ENCODE results near the gene KRT23. TPM values are rescaled to one million over a fixed set of nuclear protein-coding genes. Genes with fewer than 3 reads are reported as not detected.

KRT23 gene
- total RNA-seq, 1 experiment from 2014 or later, result 19.0 TPM

GRCh38 chr17:40961591-40961990 is 24.1 kb upstream of the KRT23 start:
- Histone ChIP-seq H3K4me3 (replicated peaks in 1 of 2; ENCODE audit: low read depth in 1 of 2, low read length in 2 of 2) (no peak overlapping the region), H3K27me3 (ENCODE audit: insufficient read depth, low read length) (no peaks in the 10 kb centered on the region), H3K79me2 (ENCODE audit: insufficient read depth, low read length) (no peaks in the 10 kb centered on the region), H3K9me3 (ENCODE audit: control insufficient read depth in 1 of 2, insufficient read depth in 1 of 2, low read depth in 1 of 2, low read length in 2 of 2) (peaks cover 0 to 25% of the 10 kb centered on the region in 2 experiments; a peak in 1 of 4 replicates), H3K27ac (ENCODE audit: low read depth, low read length) (no peak overlapping the region), H3K36me3 (ENCODE audit: control insufficient read depth in 1 of 2, insufficient read depth in 2 of 2, low read length in 2 of 2) (peaks cover 0 to 38% of the 10 kb centered on the region in 2 experiments; a peak in 2 of 4 replicates), H3K9me2 (ENCODE audit: insufficient read depth) (no peaks in the 10 kb centered on the region), H3K9ac (ENCODE audit: low read length) (no peak overlapping the region), H4K20me1 (ENCODE audit: insufficient read depth) (no peaks in the 10 kb centered on the region), H3K4me1 (ENCODE audit: control insufficient read depth in 1 of 2, insufficient read depth in 2 of 2, low read length in 2 of 2) (peaks cover 37 to 39% of the 10 kb centered on the region in 2 experiments), H3K4me2 (ENCODE audit: low read length) (no peak overlapping the region), H2AFZ (ENCODE audit: low read depth, low read length, poor library complexity, severe bottlenecking) (no peak overlapping the region)
- ATAC-seq (no peak), DNase-seq (ENCODE audit: low read depth, low spot score) (no peak)
- TF ChIP-seq, protein P1, sequence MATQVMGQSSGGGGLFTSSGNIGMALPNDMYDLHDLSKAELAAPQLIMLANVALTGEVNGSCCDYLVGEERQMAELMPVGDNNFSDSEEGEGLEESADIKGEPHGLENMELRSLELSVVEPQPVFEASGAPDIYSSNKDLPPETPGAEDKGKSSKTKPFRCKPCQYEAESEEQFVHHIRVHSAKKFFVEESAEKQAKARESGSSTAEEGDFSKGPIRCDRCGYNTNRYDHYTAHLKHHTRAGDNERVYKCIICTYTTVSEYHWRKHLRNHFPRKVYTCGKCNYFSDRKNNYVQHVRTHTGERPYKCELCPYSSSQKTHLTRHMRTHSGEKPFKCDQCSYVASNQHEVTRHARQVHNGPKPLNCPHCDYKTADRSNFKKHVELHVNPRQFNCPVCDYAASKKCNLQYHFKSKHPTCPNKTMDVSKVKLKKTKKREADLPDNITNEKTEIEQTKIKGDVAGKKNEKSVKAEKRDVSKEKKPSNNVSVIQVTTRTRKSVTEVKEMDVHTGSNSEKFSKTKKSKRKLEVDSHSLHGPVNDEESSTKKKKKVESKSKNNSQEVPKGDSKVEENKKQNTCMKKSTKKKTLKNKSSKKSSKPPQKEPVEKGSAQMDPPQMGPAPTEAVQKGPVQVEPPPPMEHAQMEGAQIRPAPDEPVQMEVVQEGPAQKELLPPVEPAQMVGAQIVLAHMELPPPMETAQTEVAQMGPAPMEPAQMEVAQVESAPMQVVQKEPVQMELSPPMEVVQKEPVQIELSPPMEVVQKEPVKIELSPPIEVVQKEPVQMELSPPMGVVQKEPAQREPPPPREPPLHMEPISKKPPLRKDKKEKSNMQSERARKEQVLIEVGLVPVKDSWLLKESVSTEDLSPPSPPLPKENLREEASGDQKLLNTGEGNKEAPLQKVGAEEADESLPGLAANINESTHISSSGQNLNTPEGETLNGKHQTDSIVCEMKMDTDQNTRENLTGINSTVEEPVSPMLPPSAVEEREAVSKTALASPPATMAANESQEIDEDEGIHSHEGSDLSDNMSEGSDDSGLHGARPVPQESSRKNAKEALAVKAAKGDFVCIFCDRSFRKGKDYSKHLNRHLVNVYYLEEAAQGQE (IDR thresholded peaks at IDR 0.05; ENCODE audit: low read depth), result no peak
- TF ChIP-seq ZFX (IDR thresholded peaks at IDR 0.05) (no peak), SP1 (IDR thresholded peaks at IDR 0.05; ENCODE audit: low read depth) (no peak), EGR1 (IDR thresholded peaks at IDR 0.05; ENCODE audit: low read depth) (no peak), CBX3 (IDR thresholded peaks at IDR 0.05; ENCODE audit: low read depth) (no peak), ELF1 (IDR thresholded peaks at IDR 0.05; ENCODE audit: borderline replicate concordance, low read depth) (no peak), JUND (IDR thresholded peaks at IDR 0.05) (no peak), SRF (IDR thresholded peaks at IDR 0.05; ENCODE audit: low read depth) (no peak), YY1 (IDR thresholded peaks at IDR 0.05; ENCODE audit: extremely low read depth, insufficient replicate concordance, low read depth, low read length) (no peak), ZNF274 (IDR thresholded peaks at IDR 0.05; ENCODE audit: low read depth, low read length) (no peak), CTCF (IDR thresholded peaks at IDR 0.05 in 2 of 3, conservative IDR thresholded peaks at IDR 0.05 in 1 of 3; ENCODE audit: borderline replicate concordance in 1 of 3, insufficient read depth in 1 of 3, low read depth in 2 of 3, low read length in 2 of 3) (no peak), FOSL1 (IDR thresholded peaks at IDR 0.05; ENCODE audit: low read depth) (no peak), EZH2 (IDR thresholded peaks at IDR 0.05) (no peak), MAX (IDR thresholded peaks at IDR 0.05) (no peak), SIN3A (IDR thresholded peaks at IDR 0.05; ENCODE audit: low read depth) (no peak)
- TF ChIP-seq, protein P2, sequence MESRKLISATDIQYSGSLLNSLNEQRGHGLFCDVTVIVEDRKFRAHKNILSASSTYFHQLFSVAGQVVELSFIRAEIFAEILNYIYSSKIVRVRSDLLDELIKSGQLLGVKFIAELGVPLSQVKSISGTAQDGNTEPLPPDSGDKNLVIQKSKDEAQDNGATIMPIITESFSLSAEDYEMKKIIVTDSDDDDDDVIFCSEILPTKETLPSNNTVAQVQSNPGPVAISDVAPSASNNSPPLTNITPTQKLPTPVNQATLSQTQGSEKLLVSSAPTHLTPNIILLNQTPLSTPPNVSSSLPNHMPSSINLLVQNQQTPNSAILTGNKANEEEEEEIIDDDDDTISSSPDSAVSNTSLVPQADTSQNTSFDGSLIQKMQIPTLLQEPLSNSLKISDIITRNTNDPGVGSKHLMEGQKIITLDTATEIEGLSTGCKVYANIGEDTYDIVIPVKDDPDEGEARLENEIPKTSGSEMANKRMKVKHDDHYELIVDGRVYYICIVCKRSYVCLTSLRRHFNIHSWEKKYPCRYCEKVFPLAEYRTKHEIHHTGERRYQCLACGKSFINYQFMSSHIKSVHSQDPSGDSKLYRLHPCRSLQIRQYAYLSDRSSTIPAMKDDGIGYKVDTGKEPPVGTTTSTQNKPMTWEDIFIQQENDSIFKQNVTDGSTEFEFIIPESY (IDR thresholded peaks at IDR 0.05; ENCODE audit: extremely low read depth, insufficient replicate concordance, low read length), result no peak
- ChIA-PET CTCF (no interaction called here), POLR2A (no interaction called here), RAD21 (ENCODE audit: low non-redundant PET in 1 of 2, low total read pairs in 2 of 2, uncharacterized antibody in 2 of 2, unreplicated experiment in 2 of 2) (no interaction called here)
- no TSS peak for BruUV-seq (replicated peaks)
- intact Hi-C loops (cut with micrococcal nuclease), result no loop called here

Measured in HCT116 (cell line).